Embryonic facial prominence (tissue), 1 donor: Measurements from ENCODE around the gene FBXO48.

Experiments
- DNase-seq: peaks from one replicate; pipeline ENCODE4 v3.0.0-alpha.2; 2016; ENCODE audit errors: extremely low spot score

Gene FBXO48

DNA sequence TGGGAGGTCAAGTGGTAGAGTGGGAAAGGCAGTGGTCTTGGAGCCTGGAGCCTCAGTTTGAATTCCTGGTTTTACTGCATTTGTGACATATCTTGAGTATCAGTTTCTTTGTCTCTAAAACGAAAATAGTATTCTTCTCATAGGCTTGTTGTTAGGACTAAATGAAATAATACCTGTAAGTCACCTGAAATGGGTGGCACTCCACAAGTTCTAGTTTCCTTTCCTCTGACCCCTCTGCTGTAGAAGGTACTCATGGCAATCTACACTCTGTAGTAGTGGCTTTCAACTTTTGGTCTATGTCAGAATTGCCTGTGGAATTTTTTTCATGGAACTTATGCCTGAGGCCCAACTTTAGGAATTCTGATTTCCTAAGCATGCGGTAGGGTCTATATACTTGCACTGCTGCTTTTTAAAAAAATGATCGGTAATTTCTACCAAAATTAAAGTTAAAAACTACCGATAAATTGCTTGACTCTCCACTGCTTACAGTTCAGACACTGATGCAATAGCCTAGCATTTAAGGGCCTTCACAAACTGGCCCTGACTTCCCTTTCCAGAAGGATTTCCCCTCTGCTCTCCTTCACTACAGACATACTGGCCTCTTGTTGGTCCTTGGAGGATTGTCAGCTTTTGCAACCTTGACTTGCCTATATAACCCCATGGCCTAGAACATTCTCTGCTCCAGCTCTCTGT is 54.8 kb downstream of the FBXO48 start:
- no peak for DNase-seq

GRCh38 chr2:68411397-68412126 is 55.5 kb downstream of the FBXO48 start:
- no peak for DNase-seq
